Gastroesophageal sphincter (tissue), 3 donors: Measurements from ENCODE around the gene NAXE.

ENCODE experiments used
- EP300 ChIP-seq: sonication (generic); formaldehyde crosslinking; IDR thresholded peaks from one replicate; pipeline ENCODE4 v1.6.1; 2017; ENCODE audit warnings: antibody characterized with exemption, mild to moderate bottlenecking
- POLR2A ChIP-seq, 2 donors: fragments of 450-650 bp; IDR thresholded peaks; one replicate each; pipeline ENCODE4 v1.6.1; 2017; ENCODE audit warnings: antibody characterized with exemption in 2 of 2, mild to moderate bottlenecking in 2 of 2, moderate library complexity in 1 of 2
- POLR2AphosphoS5 ChIP-seq: sonication (generic); formaldehyde crosslinking; IDR thresholded peaks from one replicate; pipeline ENCODE4 v1.6.1; 2017; ENCODE audit warnings: antibody characterized with exemption
- TF ChIP-seq, protein P1 (sequence below), 4 experiments: fragments of 200-600 bp in 2 of 4; fragments of 450-650 bp in 2 of 4; sonication (generic) in 1 of 4; IDR thresholded peaks; one replicate each; pipeline ENCODE4 v1.5.1; 2017 to 2019; ENCODE audit warnings: antibody characterized with exemption in 4 of 4, mild to moderate bottlenecking in 2 of 4, moderate library complexity in 2 of 4

DNA sequence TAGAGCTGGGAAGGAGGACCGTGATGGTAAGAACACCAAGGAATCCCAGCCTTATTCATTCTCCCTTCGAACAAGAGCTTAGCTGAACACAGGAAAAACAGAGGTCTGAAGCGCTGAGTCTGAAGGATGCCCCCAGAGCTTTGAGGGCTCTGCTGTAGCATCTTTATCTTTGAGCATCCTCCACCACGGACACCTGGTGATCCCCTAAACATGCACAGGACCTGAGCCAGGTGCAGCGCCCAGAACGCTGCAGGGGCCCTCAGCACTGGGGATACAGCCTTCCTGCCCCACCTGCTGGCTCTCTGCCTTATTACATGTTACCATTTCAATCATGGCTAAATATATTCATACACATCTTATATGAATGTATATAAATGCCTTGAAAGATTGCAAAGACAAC is 17.4 kb downstream of the NAXE start:
- TF ChIP-seq, protein P1, sequence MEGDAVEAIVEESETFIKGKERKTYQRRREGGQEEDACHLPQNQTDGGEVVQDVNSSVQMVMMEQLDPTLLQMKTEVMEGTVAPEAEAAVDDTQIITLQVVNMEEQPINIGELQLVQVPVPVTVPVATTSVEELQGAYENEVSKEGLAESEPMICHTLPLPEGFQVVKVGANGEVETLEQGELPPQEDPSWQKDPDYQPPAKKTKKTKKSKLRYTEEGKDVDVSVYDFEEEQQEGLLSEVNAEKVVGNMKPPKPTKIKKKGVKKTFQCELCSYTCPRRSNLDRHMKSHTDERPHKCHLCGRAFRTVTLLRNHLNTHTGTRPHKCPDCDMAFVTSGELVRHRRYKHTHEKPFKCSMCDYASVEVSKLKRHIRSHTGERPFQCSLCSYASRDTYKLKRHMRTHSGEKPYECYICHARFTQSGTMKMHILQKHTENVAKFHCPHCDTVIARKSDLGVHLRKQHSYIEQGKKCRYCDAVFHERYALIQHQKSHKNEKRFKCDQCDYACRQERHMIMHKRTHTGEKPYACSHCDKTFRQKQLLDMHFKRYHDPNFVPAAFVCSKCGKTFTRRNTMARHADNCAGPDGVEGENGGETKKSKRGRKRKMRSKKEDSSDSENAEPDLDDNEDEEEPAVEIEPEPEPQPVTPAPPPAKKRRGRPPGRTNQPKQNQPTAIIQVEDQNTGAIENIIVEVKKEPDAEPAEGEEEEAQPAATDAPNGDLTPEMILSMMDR (IDR thresholded peaks at IDR 0.05), result peak in 2 of 4 experiments; percentile 32 to 34
- TF ChIP-seq POLR2AphosphoS5, result no peak
- no peak for TF ChIP-seq POLR2A (IDR thresholded peaks at IDR 0.05)
- TF ChIP-seq EP300, result no peak
